SK-N-SH treated with all-trans-retinoic acid at 6 μM for 48 hours (cell line): Measurements from ENCODE around the gene CYP46A1.
A peak's percentile ranks its signal among the peaks of the same experiment; 100 is the strongest.

Source experiments
- ATAC-seq: fragments of 200-7000 bp; cut with Tn5 transposase; 3 replicates; pipeline ENCODE4 v1.9.1; 2020; ENCODE audit warnings: mild to moderate bottlenecking, moderate library complexity
- ARNTL ChIP-seq: fragments of 450-650 bp; formaldehyde crosslinking; IDR thresholded peaks from 2 replicates; pipeline ENCODE4 v1.5.0; 2020; ENCODE audit warnings: low read depth, mild to moderate bottlenecking, moderate library complexity, borderline replicate concordance
- BACH2 ChIP-seq: fragments of 250-450 bp; sonication (Bioruptor Pico); IDR thresholded peaks from 2 replicates; pipeline ENCODE4 v1.9.0; 2021; ENCODE audit warnings: mild to moderate bottlenecking, borderline replicate concordance
- CSDC2 ChIP-seq: fragments of 250-450 bp; sonication (Bioruptor Pico); IDR thresholded peaks from 2 replicates; pipeline ENCODE4 v1.5.0; 2020; ENCODE audit warnings: mild to moderate bottlenecking, moderate library complexity
- GLIS3 ChIP-seq: fragments of 250-450 bp; sonication (Bioruptor Pico); IDR thresholded peaks from 2 replicates; pipeline ENCODE4 v1.5.0; 2020; ENCODE audit warnings: mild to moderate bottlenecking, moderate library complexity
- ISL1 ChIP-seq: fragments of 250-450 bp; sonication (Bioruptor Pico); IDR thresholded peaks from 2 replicates; pipeline ENCODE4 v2.1.2; 2022; ENCODE audit warnings: mild to moderate bottlenecking, moderate library complexity
- OSR1 ChIP-seq: fragments of 250-450 bp; sonication (Bioruptor Pico); IDR thresholded peaks from 2 replicates; pipeline ENCODE4 v1.8.0; 2022; ENCODE audit warnings: moderate library complexity, mild to moderate bottlenecking, inconsistent platforms
- PATZ1 ChIP-seq: fragments of 250-450 bp; sonication (Bioruptor Pico); IDR thresholded peaks from 2 replicates; pipeline ENCODE4 v1.8.0; 2020; ENCODE audit warnings: mild to moderate bottlenecking, moderate library complexity, borderline replicate concordance
- POU6F1 ChIP-seq: fragments of 250-450 bp; sonication (Bioruptor Pico); IDR thresholded peaks from 2 replicates; pipeline ENCODE4 v1.8.0; 2021; ENCODE audit warnings: low read depth, mild to moderate bottlenecking, moderate library complexity, borderline replicate concordance
- RARB ChIP-seq: fragments of 250-450 bp; sonication (Bioruptor Pico); IDR thresholded peaks from 2 replicates; pipeline ENCODE4 v1.8.0; 2021; ENCODE audit warnings: mild to moderate bottlenecking, moderate library complexity
- SNAI2 ChIP-seq: fragments of 250-450 bp; sonication (Bioruptor Pico); IDR thresholded peaks from 2 replicates; pipeline ENCODE4 v1.5.0; 2020; ENCODE audit warnings: mild to moderate bottlenecking, moderate library complexity
- TCF4 ChIP-seq: fragments of 250-450 bp; sonication (Bioruptor Pico); IDR thresholded peaks from 2 replicates; pipeline ENCODE4 v1.8.0; 2021; ENCODE audit warnings: mild to moderate bottlenecking, moderate library complexity, borderline replicate concordance
- TSHZ2 ChIP-seq: fragments of 250-450 bp; sonication (Bioruptor Pico); IDR thresholded peaks from 2 replicates; pipeline ENCODE4 v1.5.0; 2020; ENCODE audit warnings: mild to moderate bottlenecking, moderate library complexity
- ZC3H10 ChIP-seq: fragments of 250-450 bp; sonication (Bioruptor Pico); IDR thresholded peaks from 2 replicates; pipeline ENCODE4 v1.5.1; 2021; ENCODE audit warnings: mild to moderate bottlenecking, moderate library complexity
- ZFP3 ChIP-seq: fragments of 250-450 bp; sonication (Bioruptor Pico); IDR thresholded peaks from 2 replicates; pipeline ENCODE4 v1.5.0; 2020; ENCODE audit warnings: mild to moderate bottlenecking, moderate library complexity
- ZFP30 ChIP-seq: fragments of 450-650 bp; formaldehyde crosslinking; IDR thresholded peaks from 2 replicates; pipeline ENCODE4 v1.5.0; 2022; ENCODE audit warnings: mild to moderate bottlenecking, moderate library complexity
- ZNF565 ChIP-seq: fragments of 450-650 bp; formaldehyde crosslinking; conservative IDR thresholded peaks from 2 replicates; pipeline ENCODE4 v1.5.0; 2020; ENCODE audit warnings: low read depth, mild to moderate bottlenecking, moderate library complexity
- ZNF70 ChIP-seq: fragments of 450-650 bp; formaldehyde crosslinking; IDR thresholded peaks from 2 replicates; pipeline ENCODE4 v1.5.0; 2020; ENCODE audit warnings: mild to moderate bottlenecking, moderate library complexity
- ZNF8 ChIP-seq: fragments of 450-650 bp; formaldehyde crosslinking; IDR thresholded peaks from 2 replicates; pipeline ENCODE4 v1.5.0; 2020; ENCODE audit warnings: mild to moderate bottlenecking, moderate library complexity
- TF ChIP-seq, protein P1 (sequence below): fragments of 250-450 bp; sonication (Bioruptor Pico); IDR thresholded peaks from 2 replicates; pipeline ENCODE4 v1.5.1; 2020; ENCODE audit warnings: low read depth, mild to moderate bottlenecking, moderate library complexity
- TF ChIP-seq, protein P2 (sequence below): fragments of 250-450 bp; sonication (Bioruptor Pico); IDR thresholded peaks from 2 replicates; pipeline ENCODE4 v1.5.1; 2021; ENCODE audit warnings: mild to moderate bottlenecking, moderate library complexity

CYP46A1 gene

GRCh38 chr14:99683619-99684409 is at the start of gene CYP46A1:
Gene CYP46A1 (plus strand): TSS chr14:99684298. CDS start chr14:99684418, 120 bp downstream.
- TF ChIP-seq ISL1 (no peak), TCF4 (CRISPR knock-in tag) (no peak), SNAI2 (CRISPR knock-in tag) (no peak), BACH2 (CRISPR knock-in tag) (no peak), ZC3H10 (CRISPR knock-in tag) (no peak), POU6F1 (CRISPR knock-in tag) (no peak), ZNF565 (CRISPR knock-in tag) (no peak), GLIS3 (no peak), RARB (CRISPR knock-in tag) (no peak), TSHZ2 (CRISPR knock-in tag) (no peak)
- TF ChIP-seq, protein P1, sequence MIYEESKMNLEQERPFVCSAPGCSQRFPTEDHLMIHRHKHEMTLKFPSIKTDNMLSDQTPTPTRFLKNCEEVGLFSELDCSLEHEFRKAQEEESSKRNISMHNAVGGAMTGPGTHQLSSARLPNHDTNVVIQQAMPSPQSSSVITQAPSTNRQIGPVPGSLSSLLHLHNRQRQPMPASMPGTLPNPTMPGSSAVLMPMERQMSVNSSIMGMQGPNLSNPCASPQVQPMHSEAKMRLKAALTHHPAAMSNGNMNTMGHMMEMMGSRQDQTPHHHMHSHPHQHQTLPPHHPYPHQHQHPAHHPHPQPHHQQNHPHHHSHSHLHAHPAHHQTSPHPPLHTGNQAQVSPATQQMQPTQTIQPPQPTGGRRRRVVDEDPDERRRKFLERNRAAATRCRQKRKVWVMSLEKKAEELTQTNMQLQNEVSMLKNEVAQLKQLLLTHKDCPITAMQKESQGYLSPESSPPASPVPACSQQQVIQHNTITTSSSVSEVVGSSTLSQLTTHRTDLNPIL (CRISPR knock-in tag), result no peak
- TF ChIP-seq, protein P2, sequence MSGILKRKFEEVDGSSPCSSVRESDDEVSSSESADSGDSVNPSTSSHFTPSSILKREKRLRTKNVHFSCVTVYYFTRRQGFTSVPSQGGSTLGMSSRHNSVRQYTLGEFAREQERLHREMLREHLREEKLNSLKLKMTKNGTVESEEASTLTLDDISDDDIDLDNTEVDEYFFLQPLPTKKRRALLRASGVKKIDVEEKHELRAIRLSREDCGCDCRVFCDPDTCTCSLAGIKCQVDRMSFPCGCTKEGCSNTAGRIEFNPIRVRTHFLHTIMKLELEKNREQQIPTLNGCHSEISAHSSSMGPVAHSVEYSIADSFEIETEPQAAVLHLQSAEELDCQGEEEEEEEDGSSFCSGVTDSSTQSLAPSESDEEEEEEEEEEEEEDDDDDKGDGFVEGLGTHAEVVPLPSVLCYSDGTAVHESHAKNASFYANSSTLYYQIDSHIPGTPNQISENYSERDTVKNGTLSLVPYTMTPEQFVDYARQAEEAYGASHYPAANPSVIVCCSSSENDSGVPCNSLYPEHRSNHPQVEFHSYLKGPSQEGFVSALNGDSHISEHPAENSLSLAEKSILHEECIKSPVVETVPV (CRISPR knock-in tag), result no peak
- ATAC-seq, result peak; percentile 90

DNA sequence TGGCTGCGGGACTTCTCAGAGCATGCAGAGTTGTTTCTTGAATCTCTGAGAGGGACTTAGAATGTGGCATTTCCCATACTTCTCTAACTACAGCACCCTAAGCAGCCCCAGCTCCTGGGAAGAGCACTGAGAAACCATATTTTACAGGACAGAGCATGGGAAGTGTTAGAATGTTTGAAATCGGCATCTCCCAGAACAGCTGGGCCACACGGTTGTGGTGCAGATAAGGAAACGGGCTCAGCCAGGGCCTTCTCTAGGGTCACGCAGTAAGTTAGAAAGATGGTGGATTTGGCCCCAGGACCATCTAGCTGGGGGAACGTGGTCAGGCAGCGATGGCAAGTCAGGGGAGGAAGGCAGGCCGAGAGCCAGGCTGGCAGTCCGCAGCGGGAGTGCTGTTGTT is 49.7 kb upstream of the CYP46A1 start:
- no peak for ATAC-seq
- TF ChIP-seq, protein P2 (CRISPR knock-in tag), result no peak
- TF ChIP-seq ZNF8, result no peak
- TF ChIP-seq POU6F1 (CRISPR knock-in tag), result no peak
- TF ChIP-seq SNAI2 (CRISPR knock-in tag), result no peak
- TF ChIP-seq BACH2 (CRISPR knock-in tag), result no peak
- no peak for TF ChIP-seq ARNTL (CRISPR knock-in tag)
- no peak for TF ChIP-seq TCF4 (CRISPR knock-in tag)
- no peak for TF ChIP-seq PATZ1
- no peak for TF ChIP-seq ISL1
- no peak for TF ChIP-seq ZFP30 (CRISPR knock-in tag)
- no peak for TF ChIP-seq TSHZ2 (CRISPR knock-in tag)
- TF ChIP-seq ZNF70 (CRISPR knock-in tag), result no peak
- no peak for TF ChIP-seq ZC3H10 (CRISPR knock-in tag)
- no peak for TF ChIP-seq GLIS3
- no peak for TF ChIP-seq OSR1 (CRISPR knock-in tag)
- no peak for TF ChIP-seq CSDC2 (CRISPR knock-in tag)
- TF ChIP-seq, protein P1 (CRISPR knock-in tag), result no peak
- TF ChIP-seq ZFP3 (CRISPR knock-in tag), result no peak
- no peak for TF ChIP-seq RARB (CRISPR knock-in tag)
- TF ChIP-seq, all 23 proteins: peak for 0
